SIG-M5 (cell line): ENCODE results near the gene KRT37.
"Not testable (repeated sequence)": the region's sequence is repeated elsewhere in the genome, so short reads cannot be mapped to it uniquely, and the experiment has no call there.

Source experiments
- DNase-seq: peaks from one replicate; lab custom pipeline; 2025; lab: John Stamatoyannopoulos, UW

The KRT37 gene

GRCh38 chr17:41434415-41434814 lies 10.0 kb upstream of the KRT37 start:
- no peak for DNase-seq

- no peak for DNase-seq
These were observed 9.6 kb upstream of the KRT37 start for GRCh38 chr17:41434005-41434404.

- DNase-seq = no peak
These were observed 9.2 kb upstream of the KRT37 start for GRCh38 chr17:41433586-41433985.

- DNase-seq = not testable (repeated sequence)
These were observed 6.0 kb upstream of the KRT37 start for GRCh38 chr17:41430376-41430775.

- DNase-seq = no peak
These were observed 5.3 kb upstream of the KRT37 start for GRCh38 chr17:41429667-41430066.

- DNase-seq = no peak
These were observed 4.4 kb upstream of the KRT37 start for GRCh38 chr17:41428591-41429291.

GRCh38 chr17:41422586-41422985 lies 1.8 kb downstream of the KRT37 start:
- not testable (repeated sequence) for DNase-seq

GRCh38 chr17:41421617-41422016 lies 2.8 kb downstream of the KRT37 start:
- no peak for DNase-seq

- DNase-seq = no peak
These were observed 3.3 kb downstream of the KRT37 start for GRCh38 chr17:41421116-41421515.

- no peak for DNase-seq
These were observed 4.3 kb downstream of the KRT37 start for GRCh38 chr17:41420134-41420533.

- DNase-seq = no peak
These were observed 4.7 kb downstream of the KRT37 start for GRCh38 chr17:41419716-41420115.

- no peak for DNase-seq
These were observed 6.1 kb downstream of the KRT37 start for GRCh38 chr17:41418116-41418860.

GRCh38 chr17:41417576-41418015 lies 6.8 kb downstream of the KRT37 start:
- DNase-seq = no peak

- no peak for DNase-seq
These were observed 7.3 kb downstream of the KRT37 start for GRCh38 chr17:41417127-41417526.

GRCh38 chr17:41416479-41416878 lies 7.9 kb downstream of the KRT37 start:
- no peak for DNase-seq

GRCh38 chr17:41415833-41416335 lies 8.5 kb downstream of the KRT37 start:
- no peak for DNase-seq

- DNase-seq = no peak
These were observed 9.0 kb downstream of the KRT37 start for GRCh38 chr17:41415411-41415810.

- DNase-seq = no peak
These were observed 10.4 kb downstream of the KRT37 start for GRCh38 chr17:41413982-41414381.

- DNase-seq = no peak
These were observed 10.9 kb downstream of the KRT37 start for GRCh38 chr17:41413353-41413957.

GRCh38 chr17:41411072-41411840 lies 13.1 kb downstream of the KRT37 start:
- DNase-seq = no peak

- DNase-seq = no peak
These were observed 17.2 kb downstream of the KRT37 start for GRCh38 chr17:41407226-41407625.

- no peak for DNase-seq
These were observed 18.2 kb downstream of the KRT37 start for GRCh38 chr17:41406205-41406604.
